ENCODE data around the gene MED25. TPM values are rescaled to one million over a fixed set of nuclear protein-coding genes. Genes with fewer than 3 reads are reported as not detected.

The MED25 gene
- total RNA-seq, 2 donors from 2014 or later, result 89.1 to 90.0 TPM

- H3K36me3 Mint-ChIP-seq (ENCODE audit: low read depth), result peaks cover 15% of the 10 kb centered on the region
Measured at GRCh38 chr19:49772850-49773432, 45.1 kb upstream of the MED25 start.

GRCh38 chr19:49773663-49774350 is 44.3 kb upstream of the MED25 start:
- DNase-seq, result no peak
- Histone ChIP-seq H3K27me3 (ENCODE audit: control insufficient read depth, insufficient read depth, low read length, poor library complexity, severe bottlenecking) (no peaks in the 10 kb centered on the region), H3K4me1 (ENCODE audit: control insufficient read depth, insufficient read depth, low read length) (no peaks in the 10 kb centered on the region), H3K4me3 (ENCODE audit: low read length) (no peak overlapping the region), H3K9me3 (ENCODE audit: control insufficient read depth, low read length) (no peaks in the 10 kb centered on the region), H3K9ac (ENCODE audit: extremely low read depth, low read length, poor library complexity, severe bottlenecking) (no peak overlapping the region), H3K36me3 (ENCODE audit: control insufficient read depth, insufficient read depth, low read length) (peaks cover 6% of the 10 kb centered on the region), H3K27ac (ENCODE audit: low read depth, low read length) (no peak overlapping the region)
- WGBS, 2 experiments (ENCODE audit: insufficient coverage in 1 of 2, insufficient read length in 1 of 2), result 95 to 96% methylated on average over 4 to 8 of the region's 8 CpGs
- no peaks in the 10 kb centered on the region for H3K27me3 Mint-ChIP-seq (ENCODE audit: insufficient read depth)
- TF ChIP-seq CTCF (conservative IDR thresholded peaks at IDR 0.05), result no peak
- no peaks in the 10 kb centered on the region for H3K4me1 Mint-ChIP-seq
- no peaks in the 10 kb centered on the region for H3K9me3 Mint-ChIP-seq
- H3K36me3 Mint-ChIP-seq (ENCODE audit: low read depth), result peaks cover 12% of the 10 kb centered on the region
- H3K27ac Mint-ChIP-seq, result no peak overlapping the region
- H3K4me3 Mint-ChIP-seq, result no peak overlapping the region

More at GRCh38 chr19:49772850-49773432, 45.1 kb upstream of the MED25 start:
- H3K4me1 ChIP-seq (ENCODE audit: control insufficient read depth, insufficient read depth, low read length), result no peaks in the 10 kb centered on the region
- H3K9ac ChIP-seq (ENCODE audit: extremely low read depth, low read length, poor library complexity, severe bottlenecking), result no peak overlapping the region
- no peaks in the 10 kb centered on the region for H3K9me3 ChIP-seq (ENCODE audit: control insufficient read depth, low read length)
- Mint-ChIP-seq H3K27me3 (ENCODE audit: insufficient read depth) (no peaks in the 10 kb centered on the region), H3K9me3 (no peaks in the 10 kb centered on the region), H3K4me3 (no peak overlapping the region), H3K27ac (peak overlapping the region; percentile 83), H3K4me1 (peaks cover 6% of the 10 kb centered on the region)
- 80 to 91% methylated on average over 6 to 10 of the region's 10 CpGs for WGBS, 2 experiments (ENCODE audit: insufficient coverage in 1 of 2, insufficient read length in 1 of 2)
- no peaks in the 10 kb centered on the region for H3K27me3 ChIP-seq (ENCODE audit: control insufficient read depth, insufficient read depth, low read length, poor library complexity, severe bottlenecking)
- TF ChIP-seq CTCF (conservative IDR thresholded peaks at IDR 0.05), result no peak
- DNase-seq, result no peak
- H3K27ac ChIP-seq (ENCODE audit: low read depth, low read length), result no peak overlapping the region
- peaks cover 6% of the 10 kb centered on the region for H3K36me3 ChIP-seq (ENCODE audit: control insufficient read depth, insufficient read depth, low read length)
- H3K4me3 ChIP-seq (ENCODE audit: low read length), result no peak overlapping the region

GRCh38 chr19:49774969-49775368 is 43.1 kb upstream of the MED25 start:
- no peak overlapping the region for H3K27ac ChIP-seq (ENCODE audit: low read depth, low read length)
- H3K27ac Mint-ChIP-seq, result no peak overlapping the region

More at GRCh38 chr19:49774969-49775368, 43.1 kb upstream of the MED25 start:
- H3K27me3 Mint-ChIP-seq (ENCODE audit: insufficient read depth), result no peaks in the 10 kb centered on the region
- no peaks in the 10 kb centered on the region for H3K9me3 Mint-ChIP-seq
- no peak for TF ChIP-seq CTCF (conservative IDR thresholded peaks at IDR 0.05)
- H3K9ac ChIP-seq (ENCODE audit: extremely low read depth, low read length, poor library complexity, severe bottlenecking), result no peak overlapping the region
- H3K36me3 Mint-ChIP-seq (ENCODE audit: low read depth), result peaks cover 12% of the 10 kb centered on the region
- H3K4me3 ChIP-seq (ENCODE audit: low read length), result no peak overlapping the region
- H3K4me1 Mint-ChIP-seq, result no peaks in the 10 kb centered on the region
- H3K4me3 Mint-ChIP-seq, result no peak overlapping the region
- H3K9me3 ChIP-seq (ENCODE audit: control insufficient read depth, low read length), result no peaks in the 10 kb centered on the region
- H3K27me3 ChIP-seq (ENCODE audit: control insufficient read depth, insufficient read depth, low read length, poor library complexity, severe bottlenecking), result no peaks in the 10 kb centered on the region
- H3K36me3 ChIP-seq (ENCODE audit: control insufficient read depth, insufficient read depth, low read length), result peaks cover 6% of the 10 kb centered on the region
- DNase-seq, result no peak
- 99 to 100% methylated on average over 2 to 8 of the region's 8 CpGs for WGBS, 2 experiments (ENCODE audit: insufficient coverage in 1 of 2, insufficient read length in 1 of 2)
- H3K4me1 ChIP-seq (ENCODE audit: control insufficient read depth, insufficient read depth, low read length), result no peaks in the 10 kb centered on the region
